Epidermal melanocyte (primary cell): ENCODE results near the gene ZBP1.

ENCODE experiments used
- DNase-seq: peaks from one replicate; pipeline ENCODE4 v3.0.0; 2011; ENCODE audit warnings: low spot score; ENCODE audit not compliant: insufficient read length

The ZBP1 gene

GRCh38 chr20:57658833-57659516, 38.7 kb upstream of the ZBP1 start:
- DNase-seq, result peak; percentile 15

- peak; percentile 16 for DNase-seq
Measured at GRCh38 chr20:57658447-57658832, 38.2 kb upstream of the ZBP1 start.

- DNase-seq, result peak; percentile 5
Measured at GRCh38 chr20:57657535-57658446, 37.6 kb upstream of the ZBP1 start.

GRCh38 chr20:57656821-57657534, 36.8 kb upstream of the ZBP1 start:
- DNase-seq, result peak; percentile 10

- DNase-seq, result peak; percentile 11
Measured at GRCh38 chr20:57656252-57656820, 36.1 kb upstream of the ZBP1 start.

- DNase-seq, result peak; percentile 15
Measured at GRCh38 chr20:57655809-57656155, 35.6 kb upstream of the ZBP1 start.

- peak; percentile 18 for DNase-seq
Measured at GRCh38 chr20:57654998-57655808, 35.0 kb upstream of the ZBP1 start.

GRCh38 chr20:57654363-57654997, 34.3 kb upstream of the ZBP1 start:
- DNase-seq, result peak; percentile 97

- no peak for DNase-seq
Measured at GRCh38 chr20:57653910-57654309, 33.7 kb upstream of the ZBP1 start.

GRCh38 chr20:57653546-57653900, 33.3 kb upstream of the ZBP1 start:
- no peak for DNase-seq

GRCh38 chr20:57652606-57653545, 32.6 kb upstream of the ZBP1 start:
- DNase-seq, result peak; percentile 8

GRCh38 chr20:57651881-57652605, 31.8 kb upstream of the ZBP1 start:
- DNase-seq, result no peak

- DNase-seq, result peak; percentile 15
Measured at GRCh38 chr20:57650756-57651483, 30.7 kb upstream of the ZBP1 start.

GRCh38 chr20:57650266-57650665, 30.0 kb upstream of the ZBP1 start:
- DNase-seq, result no peak

- DNase-seq, result no peak
Measured at GRCh38 chr20:57649617-57650015, 29.4 kb upstream of the ZBP1 start.

- peak; percentile 8 for DNase-seq
Measured at GRCh38 chr20:57648878-57649616, 28.8 kb upstream of the ZBP1 start.
